Posterior vena cava (tissue), 2 donors: Measurements from ENCODE around the gene AK8. TPM values are rescaled to one million over a fixed set of nuclear protein-coding genes. Genes with fewer than 3 reads are reported as not detected.

Source experiments
- DNase-seq: peaks from one replicate; pipeline ENCODE4 v3.0.0-alpha.2; 2020; ENCODE audit warnings: low spot score
- intact Hi-C, 2 donors: fragments of 100-400 bp; cut with DNase I; formaldehyde crosslinking; loops; one replicate each; pipeline versions ENCODE4 v1.14.1 to v1.14.2; 2022 to 2023
- total RNA-seq, 2 donors: library from RNA; stranded (reverse); fragmentation: NEBNext Ultra II Directional; extraction: Animal tissue kit (Norgen Biotek cat#: 25700); gene quantifications; one replicate each; pipeline ENCODE4 v1.2.1, GENCODE V29; 2021
- donor health status: DM: yes; HTN: yes; CAD: no.
- donor health status: DM: yes; HTN: yes; CAD: no.

AK8 gene
- total RNA-seq, 2 donors from 2014 or later = 0.24 to 1.3 TPM

- intact Hi-C loops = loop anchor here in 1 of 2 donors (10.0 kb wide), 1 partner anchor 60 kb away; no protein-coding TSS in a partner anchor
- DNase-seq = no peak
These were observed 43.7 kb downstream of the AK8 start for GRCh38 chr9:132834343-132834742.

GRCh38 chr9:132833550-132834121 is 44.4 kb downstream of the AK8 start:
- no peak for DNase-seq

GRCh38 chr9:132832171-132832881 is 45.8 kb downstream of the AK8 start:
- intact Hi-C loops = loop anchor here in 1 of 2 donors (10.0 kb wide), 1 partner anchor 62 kb away; no protein-coding TSS in a partner anchor
- DNase-seq = no peak

More at GRCh38 chr9:132833550-132834121, 44.4 kb downstream of the AK8 start:
- intact Hi-C loops = loop anchor here in 1 of 2 donors (10.0 kb wide), 1 partner anchor 61 kb away; no protein-coding TSS in a partner anchor

GRCh38 chr9:132828201-132828770 is 49.8 kb downstream of the AK8 start:
- DNase-seq = no peak
- intact Hi-C loops = no loop called here

- intact Hi-C loops = no loop called here
These were observed 50.7 kb downstream of the AK8 start for GRCh38 chr9:132827366-132827765.

GRCh38 chr9:132826621-132827365 is 51.3 kb downstream of the AK8 start:
- intact Hi-C loops = no loop called here
- no peak for DNase-seq

More at GRCh38 chr9:132827366-132827765, 50.7 kb downstream of the AK8 start:
- no peak for DNase-seq

- intact Hi-C loops = no loop called here
- no peak for DNase-seq
These were observed 52.0 kb downstream of the AK8 start for GRCh38 chr9:132826131-132826530.

- no peak for DNase-seq
- intact Hi-C loops = no loop called here
These were observed 52.7 kb downstream of the AK8 start for GRCh38 chr9:132825430-132825829.

- intact Hi-C loops = no loop called here
- DNase-seq = no peak
These were observed 53.1 kb downstream of the AK8 start for GRCh38 chr9:132824951-132825350.

- intact Hi-C loops = no loop called here
- no peak for DNase-seq
These were observed 53.9 kb downstream of the AK8 start for GRCh38 chr9:132824151-132824550.

- no peak for DNase-seq
- intact Hi-C loops = no loop called here
These were observed 54.5 kb downstream of the AK8 start for GRCh38 chr9:132823370-132824145.

GRCh38 chr9:132820169-132820944 is 57.7 kb downstream of the AK8 start:
- no peak for DNase-seq
- intact Hi-C loops = no loop called here

- no peak for DNase-seq
- intact Hi-C loops = no loop called here
These were observed 59.5 kb downstream of the AK8 start for GRCh38 chr9:132818588-132818987.

- no peak for DNase-seq
- intact Hi-C loops = no loop called here
These were observed 63.1 kb downstream of the AK8 start for GRCh38 chr9:132814937-132815336.

- no peak for DNase-seq
- intact Hi-C loops = no loop called here
These were observed 64.8 kb downstream of the AK8 start for GRCh38 chr9:132813115-132813771.

- intact Hi-C loops = no loop called here
- DNase-seq = no peak
These were observed 66.1 kb downstream of the AK8 start for GRCh38 chr9:132811985-132812384.

- intact Hi-C loops = no loop called here
- DNase-seq = no peak
These were observed 67.8 kb downstream of the AK8 start for GRCh38 chr9:132810314-132810713.
